GM23338 (cell line): Measurements from ENCODE around the gene LMF1. TPM values are rescaled to one million over a fixed set of nuclear protein-coding genes. Genes with fewer than 3 reads are reported as not detected.

ENCODE experiments used
- ATAC-seq: fragments of 200-7000 bp; cut with Tn5 transposase; 3 replicates; pipeline ENCODE4 v1.9.1; 2020
- DNase-seq: peaks from one replicate; pipeline ENCODE4 v3.0.0-alpha.2; 2015; ENCODE audit warnings: low spot score
- H2AFZ ChIP-seq: fragments of 200-600 bp; sonication (generic); 2 replicates; pipeline ENCODE4 v1.8.0; 2016; ENCODE audit warnings: antibody characterized with exemption, mild to moderate bottlenecking, moderate library complexity
- H3F3A ChIP-seq: fragments of 200-600 bp; sonication (generic); replicated peaks from 2 replicates; pipeline ENCODE4 v1.8.0; 2017; ENCODE audit warnings: antibody characterized with exemption, mixed run types, low read depth
- H3K27ac ChIP-seq: fragments of 200-600 bp; sonication (generic); 2 replicates; pipeline ENCODE4 v1.6.1; 2016; ENCODE audit warnings: low read depth
- H3K27me3 ChIP-seq: fragments of 200-600 bp; sonication (generic); 2 replicates; pipeline ENCODE4 v1.8.0; 2016; ENCODE audit warnings: mild to moderate bottlenecking, mixed run types, moderate library complexity; ENCODE audit not compliant: insufficient read depth
- H3K36me3 ChIP-seq: fragments of 200-600 bp; sonication (generic); 2 replicates; pipeline ENCODE4 v1.8.0; 2016; ENCODE audit warnings: mild to moderate bottlenecking; ENCODE audit not compliant: insufficient read depth
- H3K4me1 ChIP-seq: fragments of 200-600 bp; sonication (generic); 2 replicates; pipeline ENCODE4 v1.8.0; 2016; ENCODE audit warnings: mild to moderate bottlenecking, moderate library complexity; ENCODE audit not compliant: insufficient read depth
- H3K4me2 ChIP-seq: fragments of 200-600 bp; sonication (generic); 2 replicates; pipeline ENCODE4 v1.7.1; 2017; ENCODE audit warnings: mixed run types
- H3K4me3 ChIP-seq: fragments of 200-600 bp; sonication (generic); 2 replicates; pipeline ENCODE4 v1.6.1; 2016; ENCODE audit warnings: mixed run types
- H3K79me2 ChIP-seq: fragments of 200-600 bp; sonication (generic); replicated peaks from 2 replicates; pipeline ENCODE4 v1.8.0; 2017; ENCODE audit warnings: mild to moderate bottlenecking; ENCODE audit not compliant: insufficient read depth
- H3K9me2 ChIP-seq: fragments of 200-600 bp; sonication (generic); 2 replicates; pipeline ENCODE4 v1.8.0; 2017; ENCODE audit not compliant: insufficient read depth
- H4K20me1 ChIP-seq: fragments of 200-600 bp; sonication (generic); replicated peaks from 2 replicates; pipeline ENCODE4 v1.8.0; 2017; ENCODE audit warnings: mild to moderate bottlenecking; ENCODE audit not compliant: insufficient read depth
- H3K27ac Mint-ChIP-seq: 2 replicates; pipeline ENCODE4 v1.8.0; 2020; ENCODE audit warnings: inconsistent platforms, mild to moderate bottlenecking, moderate library complexity, mixed read lengths
- H3K27me3 Mint-ChIP-seq: 3 replicates; pipeline ENCODE4 v1.8.0; 2022; ENCODE audit warnings: low read depth, mild to moderate bottlenecking, moderate library complexity, mixed read lengths, inconsistent platforms; ENCODE audit not compliant: insufficient read depth, poor library complexity
- H3K36me3 Mint-ChIP-seq: 3 replicates; pipeline ENCODE4 v1.8.0; 2021; ENCODE audit warnings: low read depth, mild to moderate bottlenecking, inconsistent platforms, moderate library complexity, mixed read lengths
- H3K4me1 Mint-ChIP-seq: 3 replicates; pipeline ENCODE4 v1.8.0; 2020; ENCODE audit warnings: mild to moderate bottlenecking, inconsistent platforms, mixed read lengths
- H3K4me3 Mint-ChIP-seq: 3 replicates; pipeline ENCODE4 v1.8.0; 2021; ENCODE audit warnings: moderate library complexity, mild to moderate bottlenecking, inconsistent platforms, mixed read lengths
- H3K9me3 Mint-ChIP-seq: 3 replicates; pipeline ENCODE4 v1.8.0; 2020; ENCODE audit warnings: moderate library complexity, mild to moderate bottlenecking, inconsistent platforms, mixed read lengths
- CREB1 ChIP-seq: fragments of 250-450 bp; sonication (Bioruptor Pico); IDR thresholded peaks from 2 replicates; pipeline ENCODE4 v1.5.0; 2020; ENCODE audit warnings: low read depth, mild to moderate bottlenecking, moderate library complexity
- EZH2 ChIP-seq: fragments of 200-600 bp; sonication (generic); IDR thresholded peaks from one replicate; pipeline ENCODE4 v1.8.0; 2017; ENCODE audit warnings: antibody characterized with exemption, mild to moderate bottlenecking, low read depth; ENCODE audit not compliant: unreplicated experiment
- EZH2phosphoT487 ChIP-seq: fragments of 200-600 bp; sonication (generic); IDR thresholded peaks from one replicate; pipeline ENCODE4 v1.8.1; 2018; ENCODE audit warnings: antibody characterized with exemption; ENCODE audit not compliant: unreplicated experiment
- JUNB ChIP-seq: IDR thresholded peaks from one replicate; pipeline ENCODE4 v1.6.1; 2016; ENCODE audit warnings: antibody characterized with exemption; ENCODE audit not compliant: unreplicated experiment
- NANOG ChIP-seq: IDR thresholded peaks from 2 replicates; pipeline ENCODE4 v1.6.1; 2016; ENCODE audit warnings: antibody characterized with exemption, borderline replicate concordance
- POLR2AphosphoS5 ChIP-seq: IDR thresholded peaks from 2 replicates; pipeline ENCODE4 v1.6.1; 2016; ENCODE audit warnings: antibody characterized with exemption, low read depth
- STAT1 ChIP-seq: IDR thresholded peaks from one replicate; pipeline ENCODE4 v1.6.1; 2016; ENCODE audit warnings: antibody characterized with exemption; ENCODE audit not compliant: unreplicated experiment
- ZNF331 ChIP-seq: fragments of 250-450 bp; sonication (Bioruptor Pico); IDR thresholded peaks from 2 replicates; pipeline ENCODE4 v1.5.0; 2020; ENCODE audit warnings: low read depth, mild to moderate bottlenecking, moderate library complexity
- polyA plus RNA-seq: library from polyadenylated mRNA; unstranded; fragments of >200 nt; fragmentation: Nextera tagmentation; extraction: Ambion mirVana; gene quantifications from 2 replicates; pipeline ENCODE4 v1.2.1, GENCODE V29; 2016
- total RNA-seq: library from RNA; depleted of rRNA; stranded (reverse); fragments of >200 nt; shearing (Covaris generic); gene quantifications from 2 replicates; pipeline ENCODE4 v1.2.3, GENCODE V29; 2014
- TF ChIP-seq, protein P1 (sequence below): IDR thresholded peaks from one replicate; pipeline ENCODE4 v1.6.1; 2018; ENCODE audit warnings: antibody characterized with exemption; ENCODE audit not compliant: unreplicated experiment
- TF ChIP-seq, protein P2 (sequence below): IDR thresholded peaks from 2 replicates; pipeline ENCODE4 v1.6.1; 2016; ENCODE audit warnings: antibody characterized with exemption
- TF ChIP-seq, protein P3 (sequence below), 2 experiments: fragments of 200-600 bp in 1 of 2; sonication (generic) in 1 of 2; conservative IDR thresholded peaks; 2 replicates each; pipeline versions ENCODE4 v1.5.1 to v1.6.1; 2016 to 2017; ENCODE audit warnings: antibody characterized with exemption in 2 of 2, low read depth in 2 of 2, mild to moderate bottlenecking in 2 of 2, moderate library complexity in 1 of 2

The LMF1 gene
- total and polyA plus RNA-seq, 2 experiments from 2014 or later, result 4.2 to 10.1 TPM

DNA sequence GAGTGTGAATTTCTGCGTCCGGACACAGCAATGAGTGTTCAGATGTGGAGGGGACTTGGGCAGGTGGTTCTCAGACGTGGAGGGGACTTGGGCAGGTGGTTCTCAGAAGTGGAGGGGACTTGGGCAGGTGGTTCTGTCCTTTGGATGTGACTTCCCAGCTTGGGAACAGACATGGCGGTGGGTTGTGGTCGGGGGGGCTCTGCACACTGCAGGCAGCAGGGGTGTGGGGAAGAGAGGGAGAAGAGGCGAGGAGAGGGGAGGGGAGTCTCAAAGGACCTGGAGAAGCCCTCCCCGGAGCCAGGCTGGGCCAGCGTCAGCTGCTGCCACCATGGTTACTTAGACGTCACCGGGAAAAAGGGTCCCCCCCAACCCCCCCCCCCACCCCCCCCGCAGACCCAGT lies 20.6 kb upstream of the LMF1 start (continued):
- TF ChIP-seq EZH2phosphoT487 (no peak), NANOG (no peak), CREB1 (CRISPR knock-in tag) (no peak), ZNF331 (CRISPR knock-in tag) (no peak)

DNA sequence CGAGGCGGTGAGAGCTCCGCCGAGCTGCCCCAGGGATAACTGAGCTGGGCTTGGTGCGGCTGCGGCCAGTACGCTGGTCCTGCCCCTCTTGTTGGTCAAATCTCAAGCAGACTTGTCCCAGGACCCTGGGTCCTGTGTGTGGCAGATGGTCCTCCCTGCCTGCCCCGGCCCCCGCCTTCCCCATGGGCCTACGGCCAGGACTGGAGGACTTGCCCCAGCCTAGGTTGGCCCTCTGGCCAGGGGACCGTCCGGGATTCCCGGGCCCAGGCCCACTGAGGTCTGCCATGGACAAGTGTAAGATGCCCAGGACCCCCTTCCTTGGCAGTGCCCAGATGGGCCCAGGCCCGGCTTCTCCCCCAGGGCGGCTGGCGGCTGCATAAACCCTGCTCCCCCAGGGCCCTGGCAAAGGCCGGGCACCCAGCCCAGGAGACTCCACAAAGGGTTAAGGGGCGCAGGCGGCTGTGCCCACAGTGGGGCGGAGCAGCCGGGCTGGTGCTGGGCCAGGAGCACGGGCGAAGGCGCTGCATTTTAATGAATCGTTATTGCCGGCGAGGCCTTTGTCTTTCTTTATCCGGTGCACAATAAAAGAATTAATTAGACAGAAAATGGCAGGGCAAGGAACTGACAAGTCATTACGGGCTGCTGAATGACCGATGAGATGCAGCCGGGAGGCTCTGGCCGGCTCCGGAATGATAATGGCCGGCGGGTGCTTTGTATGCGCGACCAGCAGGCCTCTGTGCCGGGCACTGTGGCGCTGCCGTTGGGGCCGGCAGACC lies 19.9 kb upstream of the LMF1 start:
- Histone ChIP-seq H4K20me1 (no peaks in the 10 kb centered on the region), H2AFZ (no peak overlapping the region)
- TF ChIP-seq, protein P1, sequence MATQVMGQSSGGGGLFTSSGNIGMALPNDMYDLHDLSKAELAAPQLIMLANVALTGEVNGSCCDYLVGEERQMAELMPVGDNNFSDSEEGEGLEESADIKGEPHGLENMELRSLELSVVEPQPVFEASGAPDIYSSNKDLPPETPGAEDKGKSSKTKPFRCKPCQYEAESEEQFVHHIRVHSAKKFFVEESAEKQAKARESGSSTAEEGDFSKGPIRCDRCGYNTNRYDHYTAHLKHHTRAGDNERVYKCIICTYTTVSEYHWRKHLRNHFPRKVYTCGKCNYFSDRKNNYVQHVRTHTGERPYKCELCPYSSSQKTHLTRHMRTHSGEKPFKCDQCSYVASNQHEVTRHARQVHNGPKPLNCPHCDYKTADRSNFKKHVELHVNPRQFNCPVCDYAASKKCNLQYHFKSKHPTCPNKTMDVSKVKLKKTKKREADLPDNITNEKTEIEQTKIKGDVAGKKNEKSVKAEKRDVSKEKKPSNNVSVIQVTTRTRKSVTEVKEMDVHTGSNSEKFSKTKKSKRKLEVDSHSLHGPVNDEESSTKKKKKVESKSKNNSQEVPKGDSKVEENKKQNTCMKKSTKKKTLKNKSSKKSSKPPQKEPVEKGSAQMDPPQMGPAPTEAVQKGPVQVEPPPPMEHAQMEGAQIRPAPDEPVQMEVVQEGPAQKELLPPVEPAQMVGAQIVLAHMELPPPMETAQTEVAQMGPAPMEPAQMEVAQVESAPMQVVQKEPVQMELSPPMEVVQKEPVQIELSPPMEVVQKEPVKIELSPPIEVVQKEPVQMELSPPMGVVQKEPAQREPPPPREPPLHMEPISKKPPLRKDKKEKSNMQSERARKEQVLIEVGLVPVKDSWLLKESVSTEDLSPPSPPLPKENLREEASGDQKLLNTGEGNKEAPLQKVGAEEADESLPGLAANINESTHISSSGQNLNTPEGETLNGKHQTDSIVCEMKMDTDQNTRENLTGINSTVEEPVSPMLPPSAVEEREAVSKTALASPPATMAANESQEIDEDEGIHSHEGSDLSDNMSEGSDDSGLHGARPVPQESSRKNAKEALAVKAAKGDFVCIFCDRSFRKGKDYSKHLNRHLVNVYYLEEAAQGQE, result no peak
- TF ChIP-seq ZNF331 (CRISPR knock-in tag) (no peak), EZH2 (no peak), STAT1 (no peak), JUNB (no peak), CREB1 (CRISPR knock-in tag) (no peak), POLR2AphosphoS5 (no peak), EZH2phosphoT487 (no peak)
- TF ChIP-seq, protein P2, sequence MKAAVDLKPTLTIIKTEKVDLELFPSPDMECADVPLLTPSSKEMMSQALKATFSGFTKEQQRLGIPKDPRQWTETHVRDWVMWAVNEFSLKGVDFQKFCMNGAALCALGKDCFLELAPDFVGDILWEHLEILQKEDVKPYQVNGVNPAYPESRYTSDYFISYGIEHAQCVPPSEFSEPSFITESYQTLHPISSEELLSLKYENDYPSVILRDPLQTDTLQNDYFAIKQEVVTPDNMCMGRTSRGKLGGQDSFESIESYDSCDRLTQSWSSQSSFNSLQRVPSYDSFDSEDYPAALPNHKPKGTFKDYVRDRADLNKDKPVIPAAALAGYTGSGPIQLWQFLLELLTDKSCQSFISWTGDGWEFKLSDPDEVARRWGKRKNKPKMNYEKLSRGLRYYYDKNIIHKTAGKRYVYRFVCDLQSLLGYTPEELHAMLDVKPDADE, result no peak
- TF ChIP-seq, protein P3, sequence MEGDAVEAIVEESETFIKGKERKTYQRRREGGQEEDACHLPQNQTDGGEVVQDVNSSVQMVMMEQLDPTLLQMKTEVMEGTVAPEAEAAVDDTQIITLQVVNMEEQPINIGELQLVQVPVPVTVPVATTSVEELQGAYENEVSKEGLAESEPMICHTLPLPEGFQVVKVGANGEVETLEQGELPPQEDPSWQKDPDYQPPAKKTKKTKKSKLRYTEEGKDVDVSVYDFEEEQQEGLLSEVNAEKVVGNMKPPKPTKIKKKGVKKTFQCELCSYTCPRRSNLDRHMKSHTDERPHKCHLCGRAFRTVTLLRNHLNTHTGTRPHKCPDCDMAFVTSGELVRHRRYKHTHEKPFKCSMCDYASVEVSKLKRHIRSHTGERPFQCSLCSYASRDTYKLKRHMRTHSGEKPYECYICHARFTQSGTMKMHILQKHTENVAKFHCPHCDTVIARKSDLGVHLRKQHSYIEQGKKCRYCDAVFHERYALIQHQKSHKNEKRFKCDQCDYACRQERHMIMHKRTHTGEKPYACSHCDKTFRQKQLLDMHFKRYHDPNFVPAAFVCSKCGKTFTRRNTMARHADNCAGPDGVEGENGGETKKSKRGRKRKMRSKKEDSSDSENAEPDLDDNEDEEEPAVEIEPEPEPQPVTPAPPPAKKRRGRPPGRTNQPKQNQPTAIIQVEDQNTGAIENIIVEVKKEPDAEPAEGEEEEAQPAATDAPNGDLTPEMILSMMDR (conservative IDR thresholded peaks at IDR 0.05; ENCODE audit: low read depth in 2 of 2), result no peak

More for the DNA sequence above, 19.9 kb upstream of the LMF1 start:
- H3K27ac ChIP-seq, result no peak overlapping the region
- no peaks in the 10 kb centered on the region for H3K4me1 Mint-ChIP-seq
- no peaks in the 10 kb centered on the region for H3K4me1 ChIP-seq
- no peaks in the 10 kb centered on the region for H3K36me3 ChIP-seq
- no peaks in the 10 kb centered on the region for H3K79me2 ChIP-seq
- H3K4me3 Mint-ChIP-seq, result no peak overlapping the region
- H3K9me2 ChIP-seq, result no peaks in the 10 kb centered on the region
- no peak overlapping the region for H3K4me3 ChIP-seq
- no peaks in the 10 kb centered on the region for H3K27me3 Mint-ChIP-seq
- ATAC-seq, result no peak
- no peak overlapping the region for H3K4me2 ChIP-seq
- no peak for DNase-seq
- peaks cover 15% of the 10 kb centered on the region; the same call in 2 of the 3 replicates for H3K9me3 Mint-ChIP-seq
- no peak overlapping the region for H3K27ac Mint-ChIP-seq
- H3K27me3 ChIP-seq, result no peaks in the 10 kb centered on the region
- no peaks in the 10 kb centered on the region for H3F3A ChIP-seq
- H3K36me3 Mint-ChIP-seq, result peaks cover 11% of the 10 kb centered on the region; the same call in 2 of the 3 replicates
